K562 (cell line): ENCODE results near the gene ARMC2. TPM values are rescaled to one million over a fixed set of nuclear protein-coding genes. Genes with fewer than 3 reads are reported as not detected.

Experiments used
- ATAC-seq: fragments of 200-7000 bp; cut with Tn5 transposase; 3 replicates; pipeline ENCODE4 v1.9.1; 2020; ENCODE audit warnings: moderate library complexity
- BruUV-seq: library from RNA; stranded (reverse); fragments of 400-500 nt; replicated peaks from 2 replicates; lab custom pipeline; 2021; lab: Mats Ljungman, UMichigan
- CTCF ChIA-PET: fragments of 300-600 bp; formaldehyde crosslinking; extraction: SDS; loops from one replicate; lab custom pipeline; 2021; ENCODE audit warnings: low intra/inter-chr PET ratio; lab: Yijun Ruan, JAX
- POLR2A ChIA-PET: fragments of 300-600, 350-650 bp; sonication (Branson Sonifier 250); formaldehyde crosslinking; extraction: SDS; loops from one replicate; lab custom pipeline; 2021; ENCODE audit warnings: antibody characterized with exemption, inconsistent platforms; lab: Yijun Ruan, JAX
- DNase-seq, 4 experiments: peaks; one replicate each; pipeline versions ENCODE4 v3.0.0 to v3.0.0-alpha.2; 2011 to 2018; ENCODE audit warnings: low spot score in 3 of 4, mixed read lengths in 3 of 4; ENCODE audit errors: extremely low read depth in 1 of 4
- FAIRE-seq: peaks from 2 replicates; lab custom pipeline; 2011; peaks lifted over from hg19 to GRCh38; lab: Jason Lieb, UNC
- H2AFZ ChIP-seq: 2 replicates; pipeline ENCODE4 v1.6.0; 2011; ENCODE audit warnings: low read depth, low read length, control low read depth, inconsistent platforms
- H3K27ac ChIP-seq: fragments of 200-600 bp; 3 replicates; pipeline ENCODE4 v1.8.0; 2011; ENCODE audit warnings: low read depth, mild to moderate bottlenecking, control low read depth, inconsistent platforms, low read length, moderate library complexity, mixed read lengths; ENCODE audit errors: extremely low read depth
- H3K27me3 ChIP-seq, 2 experiments: fragments of 300-600 bp in 1 of 2; 2 replicates in 1 of 2; 3 replicates in 1 of 2; pipeline versions ENCODE4 v1.6.0 to v1.8.0; 2011; ENCODE audit warnings: inconsistent platforms in 2 of 2, low read length in 2 of 2, mild to moderate bottlenecking in 1 of 2, mixed read lengths in 1 of 2, moderate library complexity in 1 of 2; ENCODE audit not compliant: control insufficient read depth in 2 of 2, insufficient read depth in 2 of 2
- H3K36me3 ChIP-seq: fragments of 300-600 bp; 3 replicates; pipeline ENCODE4 v1.8.0; 2011; ENCODE audit warnings: mild to moderate bottlenecking, low read length, inconsistent platforms; ENCODE audit not compliant: control insufficient read depth, insufficient read depth
- H3K4me1 ChIP-seq, 2 experiments: fragments of 200-600 bp in 1 of 2; replicated peaks in 1 of 2; 2 replicates in 1 of 2; 3 replicates in 1 of 2; pipeline versions ENCODE4 v1.5.1 to v1.8.0; 2011; ENCODE audit warnings: inconsistent platforms in 2 of 2, low read length in 2 of 2, mild to moderate bottlenecking in 1 of 2, mixed read lengths in 1 of 2, moderate library complexity in 1 of 2; ENCODE audit not compliant: control insufficient read depth in 2 of 2, insufficient read depth in 2 of 2
- H3K4me2 ChIP-seq: 2 replicates; pipeline ENCODE4 v1.6.1; 2011; ENCODE audit warnings: low read length, control low read depth, inconsistent platforms, mixed read lengths; ENCODE audit not compliant: insufficient read depth
- H3K4me3 ChIP-seq: fragments of 200-600 bp; sonication (generic), shearing (Covaris generic); 2 replicates; pipeline ENCODE4 v1.5.1; 2016; ENCODE audit warnings: control low read depth, inconsistent platforms
- H3K79me2 ChIP-seq: fragments of 200-600 bp; 3 replicates; pipeline ENCODE4 v1.8.0; 2011; ENCODE audit warnings: low read length, inconsistent platforms; ENCODE audit not compliant: control insufficient read depth, insufficient read depth
- H3K9ac ChIP-seq, 2 experiments: 2 replicates each; pipeline versions ENCODE4 v1.6.0 to v1.6.1; 2011; ENCODE audit warnings: low read depth in 2 of 2, low read length in 2 of 2, control low read depth in 1 of 2, inconsistent platforms in 1 of 2, mild to moderate bottlenecking in 1 of 2, mixed read lengths in 1 of 2; ENCODE audit not compliant: insufficient read depth in 1 of 2
- H3K9me1 ChIP-seq: one replicate; pipeline ENCODE4 v1.6.0; 2011; ENCODE audit warnings: inconsistent platforms, mild to moderate bottlenecking, low read length, moderate library complexity; ENCODE audit not compliant: control insufficient read depth, insufficient read depth
- H3K9me3 ChIP-seq: replicated peaks from 2 replicates; pipeline ENCODE4 v1.5.1; 2011; ENCODE audit warnings: low read depth, low read length, inconsistent platforms; ENCODE audit not compliant: control insufficient read depth, insufficient read depth
- H4K20me1 ChIP-seq: replicated peaks from 2 replicates; pipeline ENCODE4 v1.6.1; 2011; ENCODE audit warnings: low read length, inconsistent platforms, mixed read lengths; ENCODE audit not compliant: control insufficient read depth, insufficient read depth
- BACH1 ChIP-seq: fragments of 200-800 bp; sonication (Bioruptor generic); IDR thresholded peaks from 2 replicates; pipeline ENCODE4 v1.6.1; 2016; ENCODE audit warnings: missing genetic modification characterization, missing compliant biosample characterization
- ELF2 ChIP-seq: fragments of 250-450 bp; sonication (Bioruptor Pico); IDR thresholded peaks from 2 replicates; pipeline ENCODE4 v1.5.0; 2021; ENCODE audit warnings: mild to moderate bottlenecking
- NCOA4 ChIP-seq: fragments of 450-650 bp; IDR thresholded peaks from 2 replicates; pipeline ENCODE4 v1.6.1; 2018; ENCODE audit warnings: mild to moderate bottlenecking; ENCODE audit not compliant: partially characterized antibody
- NCOA6 ChIP-seq: fragments of 450-650 bp; IDR thresholded peaks from 2 replicates; pipeline ENCODE4 v1.6.1; 2017; ENCODE audit warnings: mild to moderate bottlenecking
- TAF9B ChIP-seq: fragments of 450-650 bp; IDR thresholded peaks from 2 replicates; pipeline ENCODE4 v1.6.1; 2018; ENCODE audit warnings: mild to moderate bottlenecking; ENCODE audit not compliant: partially characterized antibody
- U2AF1 ChIP-seq: fragments of 200-400 bp; formaldehyde crosslinking; optimal IDR thresholded peaks from 2 replicates; pipeline ENCODE3; 2017; ENCODE audit warnings: mild to moderate bottlenecking, low read depth, low read length, moderate library complexity
- ZKSCAN3 ChIP-seq: fragments of 250-450 bp; sonication (Bioruptor Pico); IDR thresholded peaks from 2 replicates; pipeline ENCODE4 v1.4.0; 2020
- ZNF318 ChIP-seq, 2 experiments: fragments of 450-650 bp; IDR thresholded peaks; 2 replicates each; pipeline ENCODE4 v1.6.1; 2016; ENCODE audit warnings: mild to moderate bottlenecking in 2 of 2, borderline replicate concordance in 1 of 2, low read depth in 1 of 2, moderate library complexity in 1 of 2
- ZSCAN29 ChIP-seq: fragments of 450-650 bp; IDR thresholded peaks from 2 replicates; pipeline ENCODE4 v1.6.1; 2017
- WGBS: fragments of 100-300 bp; shearing (Covaris generic); methylation state at CpG from one replicate; pipeline ENCODE4 v1.1.6; 2016; ENCODE audit warnings: low coverage, mixed read lengths; ENCODE audit not compliant: insufficient coverage; ENCODE audit errors: missing lambda C conversion rate; 5-methylcytosine and 5-hydroxymethylcytosine counted together
- in situ Hi-C: fragments of 300-500 bp; cut with MboI; formaldehyde crosslinking; loops from 4 replicates; pipeline ENCODE4 v1.15.0; 2018; ENCODE audit warnings: inconsistent platforms, mixed read lengths
- intact Hi-C: fragments of 100-400 bp; cut with micrococcal nuclease; formaldehyde crosslinking; loops from 2 replicates; pipeline ENCODE4 v1.14.2; 2022
- polyA plus RNA-seq, 8 experiments: library from polyadenylated mRNA; depleted of rRNA in 4 of 8; stranded (reverse) in 5 of 8; unstranded in 3 of 8; fragments of >200 nt; fragmentation: Nextera tagmentation in 2 of 8; fragmentation: Illumina TruSeq in 1 of 8; extraction: Ambion mirVana in 2 of 8; extraction: Trizol in 1 of 8; gene quantifications; 2 replicates each; pipeline versions ENCODE4 v1.2.1 to v1.2.3, GENCODE V29; 2011 to 2014; ENCODE audit warnings: inconsistent platforms in 1 of 8, missing spikeins in 1 of 8
- total RNA-seq, 7 experiments: library from RNA; depleted of rRNA in 6 of 7; stranded (reverse); fragments of >200 nt in 6 of 7; fragmentation: Illumina TruSeq in 2 of 7; extraction: Trizol in 2 of 7; gene quantifications; 2 replicates each; pipeline versions ENCODE4 v1.2.1 to v1.2.3, GENCODE V29; 2011 to 2021; ENCODE audit warnings: low replicate concordance in 1 of 7

ARMC2 gene
- total and polyA plus RNA-seq, 9 of the 15 experiments (the other 6 are each of a cell fraction or from before 2014, with no cell fraction given) = 0.14 to 3.0 (median 0.82) TPM

GRCh38 chr6:108851756-108852155 is 3.5 kb downstream of the ARMC2 start:
- 21% methylated on average over 1 of the region's 1 CpG for WGBS

More at GRCh38 chr6:108851756-108852155, 3.5 kb downstream of the ARMC2 start:
- H3K4me3 ChIP-seq = no peak overlapping the region
- POLR2A ChIA-PET = interaction anchor here (0.6 kb wide), 1 partner anchor 41 kb away, joined by 4 read pairs; no protein-coding TSS in a partner anchor
- H3K4me1 ChIP-seq = peaks cover 5 to 9% of the 10 kb centered on the region in 2 experiments; a peak in 4 of 5 replicates
- DNase-seq (no peak), ATAC-seq (no peak), FAIRE-seq (no peak)
- no peak overlapping the region for H3K9ac ChIP-seq
- in situ Hi-C loops = no loop called here
- CTCF ChIA-PET = no interaction called here
- H3K9me1 ChIP-seq = no peaks in the 10 kb centered on the region
- no peaks in the 10 kb centered on the region for H3K9me3 ChIP-seq
- H4K20me1 ChIP-seq = no peaks in the 10 kb centered on the region
- no peaks in the 10 kb centered on the region for H3K36me3 ChIP-seq
- intact Hi-C loops = no loop called here
- H3K79me2 ChIP-seq = no peaks in the 10 kb centered on the region
- no peak overlapping the region for H3K4me2 ChIP-seq
- no peak overlapping the region for H3K27ac ChIP-seq
- H3K27me3 ChIP-seq = no peaks in the 10 kb centered on the region
- TF ChIP-seq ELF2 (CRISPR knock-in tag) (no peak), NCOA4 (no peak), ZSCAN29 (no peak), BACH1 (tag) (no peak), ZKSCAN3 (no peak), NCOA6 (no peak), ZNF318 (IDR thresholded peaks at IDR 0.05; ENCODE audit: borderline replicate concordance in 1 of 2, low read depth in 1 of 2) (no peak), U2AF1 (no peak), TAF9B (no peak)
- no peak overlapping the region for H2AFZ ChIP-seq
- no TSS peak for BruUV-seq
